Heart left ventricle (tissue), 13 donors: ENCODE results near the gene HSF4.

Experiments used
- POLR2A ChIP-seq, 2 donors: fragments of 450-650 bp; IDR thresholded peaks; one replicate each; pipeline ENCODE4 v1.6.1; 2017; ENCODE audit warnings: antibody characterized with exemption in 2 of 2, mild to moderate bottlenecking in 2 of 2, moderate library complexity in 2 of 2
- TF ChIP-seq, protein P1 (sequence below), 12 donors: fragments of 200-600 bp; sonication (generic) in 4 of 12; IDR thresholded peaks; one replicate each; pipeline versions ENCODE4 v1.5.0 to v1.8.0; 2018 to 2022; ENCODE audit warnings: antibody characterized with exemption in 12 of 12, mild to moderate bottlenecking in 5 of 12
- donor health status: ischemic (EF 13 %, LVEDD 7.1; RV severe dilation, severe dysfunction).
- donor health status: DM: no; HTN: yes; CAD: no.
- donor health status: DM: no; HTN: no; CAD: no.
- donor health status: ischemic (EF 25% LVEDD 6.9; RV normal size, moderate dysfunction).
- donor health status: ischemic (EF 25% LVEDD 5.7; RV mildly dilated, moderate dysfunction).
- donor health status: ischemic (EF 35%, LVEDD 5.7; RV mildly dilated, moderate dysfunction).
- donor health status: nonischemic (EF 11% LVEDD 7.7; RV severe dilation, severe dysfunction).
- donor health status: DM: yes; HTN: yes; CAD: no.
- donor health status: PGD.
- donor health status: ischemic (EF 29% LVEDD 5.4; RV normal size, mild dysfunction).
- donor health status: nonischemic (EF 23%, LVEDD 6.1; RV moderate dilation, normal function).

GRCh38 chr16:67204076-67204475, 39.5 kb downstream of the HSF4 start:
- TF ChIP-seq, protein P1, sequence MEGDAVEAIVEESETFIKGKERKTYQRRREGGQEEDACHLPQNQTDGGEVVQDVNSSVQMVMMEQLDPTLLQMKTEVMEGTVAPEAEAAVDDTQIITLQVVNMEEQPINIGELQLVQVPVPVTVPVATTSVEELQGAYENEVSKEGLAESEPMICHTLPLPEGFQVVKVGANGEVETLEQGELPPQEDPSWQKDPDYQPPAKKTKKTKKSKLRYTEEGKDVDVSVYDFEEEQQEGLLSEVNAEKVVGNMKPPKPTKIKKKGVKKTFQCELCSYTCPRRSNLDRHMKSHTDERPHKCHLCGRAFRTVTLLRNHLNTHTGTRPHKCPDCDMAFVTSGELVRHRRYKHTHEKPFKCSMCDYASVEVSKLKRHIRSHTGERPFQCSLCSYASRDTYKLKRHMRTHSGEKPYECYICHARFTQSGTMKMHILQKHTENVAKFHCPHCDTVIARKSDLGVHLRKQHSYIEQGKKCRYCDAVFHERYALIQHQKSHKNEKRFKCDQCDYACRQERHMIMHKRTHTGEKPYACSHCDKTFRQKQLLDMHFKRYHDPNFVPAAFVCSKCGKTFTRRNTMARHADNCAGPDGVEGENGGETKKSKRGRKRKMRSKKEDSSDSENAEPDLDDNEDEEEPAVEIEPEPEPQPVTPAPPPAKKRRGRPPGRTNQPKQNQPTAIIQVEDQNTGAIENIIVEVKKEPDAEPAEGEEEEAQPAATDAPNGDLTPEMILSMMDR (IDR thresholded peaks at IDR 0.05), result no peak
- no peak for TF ChIP-seq POLR2A (IDR thresholded peaks at IDR 0.05)
